ENCODE results near the gene TSR2. TPM values are rescaled to one million over a fixed set of nuclear protein-coding genes. Genes with fewer than 3 reads are reported as not detected.

TSR2 gene
- total and polyA plus RNA-seq, 2 of the 8 experiments (the other 6 are each of a cell fraction or from before 2014, with no cell fraction given) = 15.1 to 44.2 TPM

DNA sequence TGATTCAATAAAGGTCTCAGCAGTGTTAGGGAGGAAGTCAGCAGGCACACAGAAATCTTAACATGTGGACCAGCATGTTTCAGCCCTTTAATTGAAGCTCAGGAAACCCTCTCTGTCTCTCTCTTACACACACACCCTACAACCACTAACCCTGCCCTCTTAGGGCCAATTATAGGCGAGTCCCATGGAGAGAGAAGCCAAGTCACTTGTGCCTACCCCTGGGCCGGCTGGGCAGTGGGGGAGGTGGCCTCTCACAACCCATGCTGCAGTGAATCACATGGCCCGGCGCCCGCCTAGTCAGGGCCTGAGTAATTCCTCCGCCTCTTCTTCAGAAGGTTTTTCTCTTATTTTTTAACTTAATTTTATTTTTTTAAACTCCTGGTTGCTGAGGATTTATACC, 52.1 kb downstream of the TSR2 start (continued):
- TF ChIP-seq, protein P1, sequence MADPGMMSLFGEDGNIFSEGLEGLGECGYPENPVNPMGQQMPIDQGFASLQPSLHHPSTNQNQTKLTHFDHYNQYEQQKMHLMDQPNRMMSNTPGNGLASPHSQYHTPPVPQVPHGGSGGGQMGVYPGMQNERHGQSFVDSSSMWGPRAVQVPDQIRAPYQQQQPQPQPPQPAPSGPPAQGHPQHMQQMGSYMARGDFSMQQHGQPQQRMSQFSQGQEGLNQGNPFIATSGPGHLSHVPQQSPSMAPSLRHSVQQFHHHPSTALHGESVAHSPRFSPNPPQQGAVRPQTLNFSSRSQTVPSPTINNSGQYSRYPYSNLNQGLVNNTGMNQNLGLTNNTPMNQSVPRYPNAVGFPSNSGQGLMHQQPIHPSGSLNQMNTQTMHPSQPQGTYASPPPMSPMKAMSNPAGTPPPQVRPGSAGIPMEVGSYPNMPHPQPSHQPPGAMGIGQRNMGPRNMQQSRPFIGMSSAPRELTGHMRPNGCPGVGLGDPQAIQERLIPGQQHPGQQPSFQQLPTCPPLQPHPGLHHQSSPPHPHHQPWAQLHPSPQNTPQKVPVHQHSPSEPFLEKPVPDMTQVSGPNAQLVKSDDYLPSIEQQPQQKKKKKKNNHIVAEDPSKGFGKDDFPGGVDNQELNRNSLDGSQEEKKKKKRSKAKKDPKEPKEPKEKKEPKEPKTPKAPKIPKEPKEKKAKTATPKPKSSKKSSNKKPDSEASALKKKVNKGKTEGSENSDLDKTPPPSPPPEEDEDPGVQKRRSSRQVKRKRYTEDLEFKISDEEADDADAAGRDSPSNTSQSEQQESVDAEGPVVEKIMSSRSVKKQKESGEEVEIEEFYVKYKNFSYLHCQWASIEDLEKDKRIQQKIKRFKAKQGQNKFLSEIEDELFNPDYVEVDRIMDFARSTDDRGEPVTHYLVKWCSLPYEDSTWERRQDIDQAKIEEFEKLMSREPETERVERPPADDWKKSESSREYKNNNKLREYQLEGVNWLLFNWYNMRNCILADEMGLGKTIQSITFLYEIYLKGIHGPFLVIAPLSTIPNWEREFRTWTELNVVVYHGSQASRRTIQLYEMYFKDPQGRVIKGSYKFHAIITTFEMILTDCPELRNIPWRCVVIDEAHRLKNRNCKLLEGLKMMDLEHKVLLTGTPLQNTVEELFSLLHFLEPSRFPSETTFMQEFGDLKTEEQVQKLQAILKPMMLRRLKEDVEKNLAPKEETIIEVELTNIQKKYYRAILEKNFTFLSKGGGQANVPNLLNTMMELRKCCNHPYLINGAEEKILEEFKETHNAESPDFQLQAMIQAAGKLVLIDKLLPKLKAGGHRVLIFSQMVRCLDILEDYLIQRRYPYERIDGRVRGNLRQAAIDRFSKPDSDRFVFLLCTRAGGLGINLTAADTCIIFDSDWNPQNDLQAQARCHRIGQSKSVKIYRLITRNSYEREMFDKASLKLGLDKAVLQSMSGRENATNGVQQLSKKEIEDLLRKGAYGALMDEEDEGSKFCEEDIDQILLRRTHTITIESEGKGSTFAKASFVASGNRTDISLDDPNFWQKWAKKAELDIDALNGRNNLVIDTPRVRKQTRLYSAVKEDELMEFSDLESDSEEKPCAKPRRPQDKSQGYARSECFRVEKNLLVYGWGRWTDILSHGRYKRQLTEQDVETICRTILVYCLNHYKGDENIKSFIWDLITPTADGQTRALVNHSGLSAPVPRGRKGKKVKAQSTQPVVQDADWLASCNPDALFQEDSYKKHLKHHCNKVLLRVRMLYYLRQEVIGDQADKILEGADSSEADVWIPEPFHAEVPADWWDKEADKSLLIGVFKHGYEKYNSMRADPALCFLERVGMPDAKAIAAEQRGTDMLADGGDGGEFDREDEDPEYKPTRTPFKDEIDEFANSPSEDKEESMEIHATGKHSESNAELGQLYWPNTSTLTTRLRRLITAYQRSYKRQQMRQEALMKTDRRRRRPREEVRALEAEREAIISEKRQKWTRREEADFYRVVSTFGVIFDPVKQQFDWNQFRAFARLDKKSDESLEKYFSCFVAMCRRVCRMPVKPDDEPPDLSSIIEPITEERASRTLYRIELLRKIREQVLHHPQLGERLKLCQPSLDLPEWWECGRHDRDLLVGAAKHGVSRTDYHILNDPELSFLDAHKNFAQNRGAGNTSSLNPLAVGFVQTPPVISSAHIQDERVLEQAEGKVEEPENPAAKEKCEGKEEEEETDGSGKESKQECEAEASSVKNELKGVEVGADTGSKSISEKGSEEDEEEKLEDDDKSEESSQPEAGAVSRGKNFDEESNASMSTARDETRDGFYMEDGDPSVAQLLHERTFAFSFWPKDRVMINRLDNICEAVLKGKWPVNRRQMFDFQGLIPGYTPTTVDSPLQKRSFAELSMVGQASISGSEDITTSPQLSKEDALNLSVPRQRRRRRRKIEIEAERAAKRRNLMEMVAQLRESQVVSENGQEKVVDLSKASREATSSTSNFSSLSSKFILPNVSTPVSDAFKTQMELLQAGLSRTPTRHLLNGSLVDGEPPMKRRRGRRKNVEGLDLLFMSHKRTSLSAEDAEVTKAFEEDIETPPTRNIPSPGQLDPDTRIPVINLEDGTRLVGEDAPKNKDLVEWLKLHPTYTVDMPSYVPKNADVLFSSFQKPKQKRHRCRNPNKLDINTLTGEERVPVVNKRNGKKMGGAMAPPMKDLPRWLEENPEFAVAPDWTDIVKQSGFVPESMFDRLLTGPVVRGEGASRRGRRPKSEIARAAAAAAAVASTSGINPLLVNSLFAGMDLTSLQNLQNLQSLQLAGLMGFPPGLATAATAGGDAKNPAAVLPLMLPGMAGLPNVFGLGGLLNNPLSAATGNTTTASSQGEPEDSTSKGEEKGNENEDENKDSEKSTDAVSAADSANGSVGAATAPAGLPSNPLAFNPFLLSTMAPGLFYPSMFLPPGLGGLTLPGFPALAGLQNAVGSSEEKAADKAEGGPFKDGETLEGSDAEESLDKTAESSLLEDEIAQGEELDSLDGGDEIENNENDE (IDR thresholded peaks at IDR 0.05; ENCODE audit: insufficient replicate concordance, low read length) = no peak
- no peak for TF ChIP-seq CEBPB (IDR thresholded peaks at IDR 0.05; ENCODE audit: low read depth, low read length)
- TF ChIP-seq, protein P2, sequence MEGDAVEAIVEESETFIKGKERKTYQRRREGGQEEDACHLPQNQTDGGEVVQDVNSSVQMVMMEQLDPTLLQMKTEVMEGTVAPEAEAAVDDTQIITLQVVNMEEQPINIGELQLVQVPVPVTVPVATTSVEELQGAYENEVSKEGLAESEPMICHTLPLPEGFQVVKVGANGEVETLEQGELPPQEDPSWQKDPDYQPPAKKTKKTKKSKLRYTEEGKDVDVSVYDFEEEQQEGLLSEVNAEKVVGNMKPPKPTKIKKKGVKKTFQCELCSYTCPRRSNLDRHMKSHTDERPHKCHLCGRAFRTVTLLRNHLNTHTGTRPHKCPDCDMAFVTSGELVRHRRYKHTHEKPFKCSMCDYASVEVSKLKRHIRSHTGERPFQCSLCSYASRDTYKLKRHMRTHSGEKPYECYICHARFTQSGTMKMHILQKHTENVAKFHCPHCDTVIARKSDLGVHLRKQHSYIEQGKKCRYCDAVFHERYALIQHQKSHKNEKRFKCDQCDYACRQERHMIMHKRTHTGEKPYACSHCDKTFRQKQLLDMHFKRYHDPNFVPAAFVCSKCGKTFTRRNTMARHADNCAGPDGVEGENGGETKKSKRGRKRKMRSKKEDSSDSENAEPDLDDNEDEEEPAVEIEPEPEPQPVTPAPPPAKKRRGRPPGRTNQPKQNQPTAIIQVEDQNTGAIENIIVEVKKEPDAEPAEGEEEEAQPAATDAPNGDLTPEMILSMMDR (IDR thresholded peaks at IDR 0.05; ENCODE audit: control extremely low read depth in 1 of 3, insufficient read depth in 1 of 3, low read depth in 1 of 3, low read length in 3 of 3) = no peak
- TF ChIP-seq EP300 (IDR thresholded peaks at IDR 0.05; ENCODE audit: borderline replicate concordance in 1 of 2, low read depth in 2 of 2, low read length in 2 of 2) = no peak
- TF ChIP-seq NANOG (IDR thresholded peaks at IDR 0.05; ENCODE audit: insufficient read depth, low read depth, low read length, poor library complexity, severe bottlenecking) = no peak
- TF ChIP-seq CBX8 (IDR thresholded peaks at IDR 0.05; ENCODE audit: borderline replicate concordance, low read depth, low read length) = no peak
- no peak for TF ChIP-seq EZH2 (IDR thresholded peaks at IDR 0.05; ENCODE audit: low read depth, low read length, severe bottlenecking)
- TF ChIP-seq SUZ12 (IDR thresholded peaks at IDR 0.05; ENCODE audit: low read length) = no peak
- TF ChIP-seq SRF (IDR thresholded peaks at IDR 0.05; ENCODE audit: low read depth, low read length) = no peak
